AG04450 (cell line): ENCODE measurements around the gene GNAZ. TPM values are rescaled to one million over a fixed set of nuclear protein-coding genes. Genes with fewer than 3 reads are reported as not detected.

ENCODE experiments used
- CTCF ChIA-PET: fragments of 300-600, 350-600 bp; formaldehyde crosslinking; extraction: SDS; loops from one replicate; lab custom pipeline; 2022; ENCODE audit warnings: antibody characterized with exemption, inconsistent platforms; lab: Charles Lee
- POLR2A ChIA-PET: fragments of 350-600 bp; formaldehyde crosslinking; extraction: SDS; loops from one replicate; lab custom pipeline; 2021; ENCODE audit warnings: antibody characterized with exemption, inconsistent platforms; lab: Yijun Ruan, JAX
- DNase-seq: peaks from one replicate; pipeline ENCODE4 v3.0.0-alpha.2; 2011; ENCODE audit warnings: low read depth, low spot score
- H3K27ac ChIP-seq: one replicate; pipeline ENCODE4 v1.5.1; 2012; ENCODE audit warnings: low read depth, low read length, control low read depth
- H3K27me3 ChIP-seq: one replicate; pipeline ENCODE4 v1.6.0; 2012; ENCODE audit warnings: low read length; ENCODE audit not compliant: control insufficient read depth, insufficient read depth
- H3K4me3 ChIP-seq: 2 replicates; pipeline ENCODE4 v1.5.1; 2011; ENCODE audit warnings: mild to moderate bottlenecking, low read depth, low read length, control low read depth
- H3K9me3 ChIP-seq: 2 replicates; pipeline ENCODE4 v1.5.1; 2012; ENCODE audit warnings: low read length; ENCODE audit not compliant: control insufficient read depth, insufficient read depth
- CTCF ChIP-seq: IDR thresholded peaks from 2 replicates; pipeline ENCODE4 v1.5.1; 2011; ENCODE audit warnings: low read depth, low read length, control low read depth, inconsistent platforms
- polyA plus RNA-seq: library from polyadenylated mRNA; depleted of rRNA; stranded (reverse); fragments of >200 nt; gene quantifications from 2 replicates; pipeline ENCODE4 v1.2.3, GENCODE V29; 2011

Gene GNAZ
- polyA plus RNA-seq, 1 experiment = 0.25 TPM

- H3K9me3 ChIP-seq = no peaks in the 10 kb centered on the region
- CTCF ChIA-PET = no interaction called here
- POLR2A ChIA-PET = no interaction called here
- peaks cover 13% of the 10 kb centered on the region for H3K27me3 ChIP-seq
- H3K4me3 ChIP-seq = no peak overlapping the region
- no peak overlapping the region for H3K27ac ChIP-seq
- no peak for DNase-seq
- TF ChIP-seq CTCF = no peak
Observed at GRCh38 chr22:23068096-23068831, 2.1 kb upstream of the GNAZ start.

- peaks cover 13% of the 10 kb centered on the region for H3K27me3 ChIP-seq
- no peaks in the 10 kb centered on the region for H3K9me3 ChIP-seq
- no peak for TF ChIP-seq CTCF
- H3K4me3 ChIP-seq = no peak overlapping the region
- CTCF ChIA-PET = interaction anchor here (1.0 to 1.5 kb wide), 2 partner anchors 41 to 59 kb away, joined by 3 read pairs; no protein-coding TSS in a partner anchor
- POLR2A ChIA-PET = no interaction called here
- no peak overlapping the region for H3K27ac ChIP-seq
- no peak for DNase-seq
Observed at GRCh38 chr22:23068832-23069385, 1.4 kb upstream of the GNAZ start.

- no peak for TF ChIP-seq CTCF
- H3K27ac ChIP-seq = no peak overlapping the region
- POLR2A ChIA-PET = no interaction called here
Observed at GRCh38 chr22:23069502-23070357, 589 bp upstream of the GNAZ start.

GRCh38 chr22:23071230-23072076 is 1.1 kb downstream of the GNAZ start:
- no peaks in the 10 kb centered on the region for H3K9me3 ChIP-seq
- H3K27me3 ChIP-seq = peaks cover 9% of the 10 kb centered on the region
- DNase-seq = no peak
- no peak overlapping the region for H3K27ac ChIP-seq
- TF ChIP-seq CTCF = no peak
- H3K4me3 ChIP-seq = no peak overlapping the region
- POLR2A ChIA-PET = no interaction called here
- CTCF ChIA-PET = interaction anchor here (1.4 kb wide), 1 partner anchor 112 kb away, joined by 3 read pairs; no protein-coding TSS in a partner anchor

More at GRCh38 chr22:23069502-23070357, 589 bp upstream of the GNAZ start:
- Histone ChIP-seq H3K4me3 (peak overlapping the region; percentile 61), H3K9me3 (no peaks in the 10 kb centered on the region), H3K27me3 (peaks cover 13% of the 10 kb centered on the region)
- CTCF ChIA-PET = interaction anchor here (0.7 to 1.5 kb wide), 3 partner anchors 41 to 78 kb away, joined by 3 to 4 read pairs (median 3); no protein-coding TSS in a partner anchor
- peak; percentile 66 for DNase-seq
